OCI-LY3 (cell line): ENCODE results near the gene RAD51B.

Experiments
- CTCF ChIP-seq: fragments of 200-600, 300-600 bp; sonication (generic); IDR thresholded peaks from 2 replicates; pipeline ENCODE4 v1.5.1; 2014; ENCODE audit warnings: antibody characterized with exemption, low read length, low read depth
- EZH2phosphoT487 ChIP-seq: fragments of 200-600 bp; shearing (Covaris generic); IDR thresholded peaks from 2 replicates; pipeline ENCODE4 v1.6.1; 2018; ENCODE audit warnings: antibody characterized with exemption, mixed run types, low read depth

GRCh38 chr14:68392393-68393141 lies 573.0 kb downstream of the RAD51B start:
- TF ChIP-seq CTCF (no peak), EZH2phosphoT487 (no peak)
